ENCODE measurements around the gene C1R. TPM values are rescaled to one million over a fixed set of nuclear protein-coding genes. Genes with fewer than 3 reads are reported as not detected.
A peak's percentile ranks its signal among the peaks of the same experiment; 100 is the strongest.

C1R gene
- 17.5 and 83.7 TPM in 2 replicates for total RNA-seq (2012; rRNA removed)

- H3K9ac ChIP-seq (ENCODE audit: low read depth, low read length) = peak within 1 kb of the TSS; percentile 62
- peaks cover 23% of the 10 kb centered on the region for H3K4me1 ChIP-seq (ENCODE audit: control insufficient read depth, insufficient read depth, low read length)
- peak within 1 kb of the TSS; percentile 66 for H3K4me3 ChIP-seq (ENCODE audit: low read length)
- no peaks in the 10 kb centered on the region for H3K9me3 ChIP-seq (replicated peaks; ENCODE audit: low read length)
- H3K4me2 ChIP-seq (ENCODE audit: low read length) = peak within 1 kb of the TSS; percentile 80
- peaks cover 6% of the 10 kb centered on the region for H3K27me3 ChIP-seq (ENCODE audit: control insufficient read depth, insufficient read depth, low read length)
- no peaks in the 10 kb centered on the region for H3K36me3 ChIP-seq (ENCODE audit: insufficient read depth, low read length)
Measured at GRCh38 chr12:7092229-7092985, at the start of gene C1R. TSS of gene C1R (minus strand) at chr12:7092445. CDS start at chr12:7092388, 57 bp downstream.

- H3K9ac ChIP-seq (ENCODE audit: low read depth, low read length) = no peak overlapping the region
- no peak overlapping the region for H3K4me3 ChIP-seq (ENCODE audit: low read length)
- H3K4me1 ChIP-seq (ENCODE audit: control insufficient read depth, insufficient read depth, low read length) = no peaks in the 10 kb centered on the region
- H3K4me2 ChIP-seq (ENCODE audit: low read length) = no peak overlapping the region
- H3K27me3 ChIP-seq (ENCODE audit: control insufficient read depth, insufficient read depth, low read length) = no peaks in the 10 kb centered on the region
- peaks cover 6% of the 10 kb centered on the region for H3K36me3 ChIP-seq (ENCODE audit: insufficient read depth, low read length)
- H3K9me3 ChIP-seq (replicated peaks; ENCODE audit: low read length) = no peaks in the 10 kb centered on the region
Measured at GRCh38 chr12:7141351-7142005, 49.2 kb upstream of the C1R start.

- Histone ChIP-seq H3K36me3 (ENCODE audit: insufficient read depth, low read length) (peaks cover 10% of the 10 kb centered on the region), H3K4me2 (ENCODE audit: low read length) (no peak overlapping the region), H3K4me1 (ENCODE audit: control insufficient read depth, insufficient read depth, low read length) (no peaks in the 10 kb centered on the region), H3K9me3 (replicated peaks; ENCODE audit: low read length) (no peaks in the 10 kb centered on the region), H3K9ac (ENCODE audit: low read depth, low read length) (no peak overlapping the region), H3K27me3 (ENCODE audit: control insufficient read depth, insufficient read depth, low read length) (no peaks in the 10 kb centered on the region), H3K4me3 (ENCODE audit: low read length) (no peak overlapping the region)
Measured at GRCh38 chr12:7139200-7139599, 47.0 kb upstream of the C1R start.

GRCh38 chr12:7137908-7138307, 45.7 kb upstream of the C1R start:
- H3K4me1 ChIP-seq (ENCODE audit: control insufficient read depth, insufficient read depth, low read length) = no peaks in the 10 kb centered on the region
- H3K9ac ChIP-seq (ENCODE audit: low read depth, low read length) = no peak overlapping the region
- H3K36me3 ChIP-seq (ENCODE audit: insufficient read depth, low read length) = peaks cover 10% of the 10 kb centered on the region
- H3K27me3 ChIP-seq (ENCODE audit: control insufficient read depth, insufficient read depth, low read length) = no peaks in the 10 kb centered on the region
- H3K9me3 ChIP-seq (replicated peaks; ENCODE audit: low read length) = no peaks in the 10 kb centered on the region
- no peak overlapping the region for H3K4me3 ChIP-seq (ENCODE audit: low read length)
- H3K4me2 ChIP-seq (ENCODE audit: low read length) = no peak overlapping the region

GRCh38 chr12:7136676-7137075, 44.4 kb upstream of the C1R start:
- no peak overlapping the region for H3K4me2 ChIP-seq (ENCODE audit: low read length)
- H3K9ac ChIP-seq (ENCODE audit: low read depth, low read length) = no peak overlapping the region
- peaks cover 10% of the 10 kb centered on the region for H3K36me3 ChIP-seq (ENCODE audit: insufficient read depth, low read length)
- H3K4me1 ChIP-seq (ENCODE audit: control insufficient read depth, insufficient read depth, low read length) = no peaks in the 10 kb centered on the region
- no peak overlapping the region for H3K4me3 ChIP-seq (ENCODE audit: low read length)
- H3K9me3 ChIP-seq (replicated peaks; ENCODE audit: low read length) = no peaks in the 10 kb centered on the region
- no peaks in the 10 kb centered on the region for H3K27me3 ChIP-seq (ENCODE audit: control insufficient read depth, insufficient read depth, low read length)

GRCh38 chr12:7136071-7136470, 43.8 kb upstream of the C1R start:
- Histone ChIP-seq H3K27me3 (ENCODE audit: control insufficient read depth, insufficient read depth, low read length) (no peaks in the 10 kb centered on the region), H3K36me3 (ENCODE audit: insufficient read depth, low read length) (peaks cover 10% of the 10 kb centered on the region)

GRCh38 chr12:7134396-7135166, 42.3 kb upstream of the C1R start:
- Histone ChIP-seq H3K4me2 (ENCODE audit: low read length) (no peak overlapping the region), H3K4me1 (ENCODE audit: control insufficient read depth, insufficient read depth, low read length) (peaks cover 13% of the 10 kb centered on the region), H3K9me3 (replicated peaks; ENCODE audit: low read length) (no peaks in the 10 kb centered on the region), H3K4me3 (ENCODE audit: low read length) (no peak overlapping the region), H3K9ac (ENCODE audit: low read depth, low read length) (no peak overlapping the region), H3K27me3 (ENCODE audit: control insufficient read depth, insufficient read depth, low read length) (peaks cover 3% of the 10 kb centered on the region), H3K36me3 (ENCODE audit: insufficient read depth, low read length) (peaks cover 10% of the 10 kb centered on the region)

More at GRCh38 chr12:7136071-7136470, 43.8 kb upstream of the C1R start:
- Histone ChIP-seq H3K4me3 (ENCODE audit: low read length) (no peak overlapping the region), H3K4me2 (ENCODE audit: low read length) (no peak overlapping the region), H3K4me1 (ENCODE audit: control insufficient read depth, insufficient read depth, low read length) (peaks cover 2% of the 10 kb centered on the region), H3K9me3 (replicated peaks; ENCODE audit: low read length) (no peaks in the 10 kb centered on the region), H3K9ac (ENCODE audit: low read depth, low read length) (no peak overlapping the region)

GRCh38 chr12:7131502-7131866, 39.2 kb upstream of the C1R start:
- Histone ChIP-seq H3K9me3 (replicated peaks; ENCODE audit: low read length) (no peaks in the 10 kb centered on the region), H3K27me3 (ENCODE audit: control insufficient read depth, insufficient read depth, low read length) (peaks cover 14% of the 10 kb centered on the region), H3K4me3 (ENCODE audit: low read length) (no peak overlapping the region), H3K4me1 (ENCODE audit: control insufficient read depth, insufficient read depth, low read length) (peaks cover 20% of the 10 kb centered on the region), H3K9ac (ENCODE audit: low read depth, low read length) (no peak overlapping the region), H3K4me2 (ENCODE audit: low read length) (peak overlapping the region; percentile 89), H3K36me3 (ENCODE audit: insufficient read depth, low read length) (peaks cover 4% of the 10 kb centered on the region)

GRCh38 chr12:7130701-7131501, 38.7 kb upstream of the C1R start:
- Histone ChIP-seq H3K4me1 (ENCODE audit: control insufficient read depth, insufficient read depth, low read length) (peaks cover 20% of the 10 kb centered on the region), H3K36me3 (ENCODE audit: insufficient read depth, low read length) (no peaks in the 10 kb centered on the region), H3K4me3 (ENCODE audit: low read length) (peak overlapping the region; percentile 74), H3K27me3 (ENCODE audit: control insufficient read depth, insufficient read depth, low read length) (peaks cover 14% of the 10 kb centered on the region), H3K9ac (ENCODE audit: low read depth, low read length) (peak overlapping the region; percentile 47), H3K9me3 (replicated peaks; ENCODE audit: low read length) (no peaks in the 10 kb centered on the region), H3K4me2 (ENCODE audit: low read length) (peak overlapping the region; percentile 89)

GRCh38 chr12:7129872-7130691, 37.8 kb upstream of the C1R start, which contains the start of gene CLSTN3:
TSS of gene CLSTN3 (plus strand) at chr12:7130371. CDS start at chr12:7130649, 278 bp downstream.
- H3K9ac ChIP-seq (ENCODE audit: low read depth, low read length) = peak within 1 kb of the TSS; percentile 47
- H3K36me3 ChIP-seq (ENCODE audit: insufficient read depth, low read length) = no peaks in the 10 kb centered on the region
- H3K4me1 ChIP-seq (ENCODE audit: control insufficient read depth, insufficient read depth, low read length) = peaks cover 20% of the 10 kb centered on the region
- peaks cover 14% of the 10 kb centered on the region for H3K27me3 ChIP-seq (ENCODE audit: control insufficient read depth, insufficient read depth, low read length)
- H3K4me2 ChIP-seq (ENCODE audit: low read length) = peak within 1 kb of the TSS; percentile 89
- peak within 1 kb of the TSS; percentile 74 for H3K4me3 ChIP-seq (ENCODE audit: low read length)
- H3K9me3 ChIP-seq (replicated peaks; ENCODE audit: low read length) = no peaks in the 10 kb centered on the region

Measured in skeletal muscle satellite cell (primary cell).